WERI-Rb-1 (cell line): ENCODE results near the gene PPP4R3A.

Source experiments
- DNase-seq: peaks from one replicate; pipeline ENCODE4 v3.0.0-alpha.2; 2020
- H3K27ac ChIP-seq: fragments of 250-450 bp; sonication (Bioruptor Pico); 2 replicates; pipeline ENCODE4 v1.5.1; 2020; ENCODE audit warnings: mild to moderate bottlenecking, moderate library complexity
- H3K27me3 ChIP-seq: fragments of 250-450 bp; sonication (Bioruptor Pico); 2 replicates; pipeline ENCODE4 v1.5.1; 2021; ENCODE audit warnings: mild to moderate bottlenecking, low read depth, moderate library complexity; ENCODE audit not compliant: insufficient read depth, severe bottlenecking
- H3K36me3 ChIP-seq: fragments of 250-450 bp; sonication (Bioruptor Pico); 2 replicates; pipeline ENCODE4 v1.5.1; 2020; ENCODE audit warnings: mild to moderate bottlenecking, moderate library complexity
- H3K4me3 ChIP-seq: 2 replicates; pipeline ENCODE4 v1.5.1; 2011; ENCODE audit warnings: low read depth, mild to moderate bottlenecking, control low read depth, low read length
- H3K9me3 ChIP-seq: fragments of 250-450 bp; sonication (Bioruptor Pico); 2 replicates; pipeline ENCODE4 v1.5.1; 2021; ENCODE audit warnings: mild to moderate bottlenecking, moderate library complexity; ENCODE audit not compliant: severe bottlenecking
- CTCF ChIP-seq: IDR thresholded peaks from 2 replicates; pipeline ENCODE4 v1.5.1; 2011; ENCODE audit warnings: low read depth, mild to moderate bottlenecking, control low read depth, inconsistent platforms, low read length

The PPP4R3A gene

GRCh38 chr14:91510171-91511042, at the start of gene PPP4R3A:
Gene PPP4R3A (minus strand): TSS chr14:91510310. CDS start chr14:91509647, 663 bp downstream.
- Histone ChIP-seq H3K36me3 (peaks cover 36% of the 10 kb centered on the region), H3K27me3 (no peaks in the 10 kb centered on the region), H3K27ac (peak within 1 kb of the TSS; percentile 100), H3K9me3 (no peaks in the 10 kb centered on the region), H3K4me3 (peak within 1 kb of the TSS; percentile 85)
- TF ChIP-seq CTCF, result no peak
- peak; percentile 96 for DNase-seq

GRCh38 chr14:91555531-91555930, 45.4 kb upstream of the PPP4R3A start:
- no peaks in the 10 kb centered on the region for H3K36me3 ChIP-seq
- peaks cover 3% of the 10 kb centered on the region for H3K9me3 ChIP-seq
- no peak overlapping the region for H3K27ac ChIP-seq
- TF ChIP-seq CTCF, result no peak
- H3K27me3 ChIP-seq, result no peaks in the 10 kb centered on the region
- no peak overlapping the region for H3K4me3 ChIP-seq
- no peak for DNase-seq

- H3K27ac ChIP-seq, result no peak overlapping the region
- peak; percentile 78 for DNase-seq
Measured at GRCh38 chr14:91554535-91555332, 44.6 kb upstream of the PPP4R3A start.

GRCh38 chr14:91548108-91548507, 38.0 kb upstream of the PPP4R3A start:
- Histone ChIP-seq H3K36me3 (no peaks in the 10 kb centered on the region), H3K9me3 (no peaks in the 10 kb centered on the region), H3K27ac (no peak overlapping the region), H3K4me3 (no peak overlapping the region), H3K27me3 (no peaks in the 10 kb centered on the region)
- DNase-seq, result no peak
- TF ChIP-seq CTCF, result no peak

More at GRCh38 chr14:91554535-91555332, 44.6 kb upstream of the PPP4R3A start:
- no peak for TF ChIP-seq CTCF
- Histone ChIP-seq H3K9me3 (peaks cover 3% of the 10 kb centered on the region), H3K27me3 (no peaks in the 10 kb centered on the region), H3K4me3 (no peak overlapping the region), H3K36me3 (no peaks in the 10 kb centered on the region)

- H3K4me3 ChIP-seq, result no peak overlapping the region
- peak overlapping the region; percentile 52 for H3K27ac ChIP-seq
- TF ChIP-seq CTCF, result no peak
- peak; percentile 65 for DNase-seq
- peaks cover 3% of the 10 kb centered on the region for H3K9me3 ChIP-seq
- H3K36me3 ChIP-seq, result no peaks in the 10 kb centered on the region
- no peaks in the 10 kb centered on the region for H3K27me3 ChIP-seq
Measured at GRCh38 chr14:91545946-91546716, 36.0 kb upstream of the PPP4R3A start.
